Measurements from ENCODE around the gene TREH.

The TREH gene

DNA sequence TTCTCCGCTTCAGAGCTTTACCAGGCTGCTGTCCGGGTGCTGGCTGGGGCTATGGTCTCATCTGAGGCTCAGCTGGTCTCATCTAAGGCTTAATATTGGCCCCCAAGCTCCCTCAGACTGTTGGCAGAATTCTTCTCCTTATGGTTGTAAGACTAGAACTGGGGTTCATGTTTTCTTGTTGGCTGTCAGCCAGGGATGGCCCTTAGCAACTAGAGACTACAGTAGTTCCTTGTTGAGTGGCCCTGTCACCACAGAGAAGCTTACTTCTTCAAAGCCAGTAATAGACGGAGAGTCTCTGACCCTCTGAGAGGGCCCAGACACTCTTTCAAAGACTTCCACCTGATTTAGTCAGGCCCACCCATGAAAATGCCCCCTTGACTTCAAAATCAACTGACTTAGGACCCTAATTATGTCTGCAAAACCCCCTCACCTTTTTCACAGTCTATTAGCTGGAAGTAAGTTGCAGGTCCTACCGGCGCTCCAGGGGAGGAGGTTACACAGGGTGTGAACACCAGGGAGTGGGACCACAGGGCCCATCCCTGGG lies 24.2 kb upstream of the TREH start:
- Histone ChIP-seq H3K9me3 (replicated peaks; ENCODE audit: insufficient read depth, low read length) (no peaks in the 10 kb centered on the region), H4K20me1 (ENCODE audit: insufficient read depth, low read length) (no peaks in the 10 kb centered on the region), H3K9ac (ENCODE audit: low read length) (no peak overlapping the region), H3K79me2 (ENCODE audit: low read length) (no peaks in the 10 kb centered on the region), H3K27me3 (replicated peaks; ENCODE audit: insufficient read depth, low read length) (no peaks in the 10 kb centered on the region), H3K4me3 (ENCODE audit: low read length) (no peak overlapping the region), H3K4me1 (ENCODE audit: low read length) (peaks cover 4% of the 10 kb centered on the region; the same call in 1 of the 2 replicates), H3K4me2 (ENCODE audit: low read depth, low read length) (no peak overlapping the region), H3K9me2 (replicated peaks; ENCODE audit: insufficient read depth, low read length) (no peaks in the 10 kb centered on the region), H3K27ac (ENCODE audit: low read length) (no peak overlapping the region), H3F3A (ENCODE audit: insufficient read depth, low read length) (no peaks in the 10 kb centered on the region), H3K36me3 (replicated peaks; ENCODE audit: insufficient read depth, low read length) (no peaks in the 10 kb centered on the region), H2AFZ (ENCODE audit: low read length) (no peak overlapping the region)
- no peak for DNase-seq
- no peak for TF ChIP-seq EZH2phosphoT487 (IDR thresholded peaks at IDR 0.05; ENCODE audit: low read length)
- TF ChIP-seq EZH2 (optimal IDR thresholded peaks at IDR 0.05; ENCODE audit: low read depth, low read length), result no peak
- TF ChIP-seq, protein P1, sequence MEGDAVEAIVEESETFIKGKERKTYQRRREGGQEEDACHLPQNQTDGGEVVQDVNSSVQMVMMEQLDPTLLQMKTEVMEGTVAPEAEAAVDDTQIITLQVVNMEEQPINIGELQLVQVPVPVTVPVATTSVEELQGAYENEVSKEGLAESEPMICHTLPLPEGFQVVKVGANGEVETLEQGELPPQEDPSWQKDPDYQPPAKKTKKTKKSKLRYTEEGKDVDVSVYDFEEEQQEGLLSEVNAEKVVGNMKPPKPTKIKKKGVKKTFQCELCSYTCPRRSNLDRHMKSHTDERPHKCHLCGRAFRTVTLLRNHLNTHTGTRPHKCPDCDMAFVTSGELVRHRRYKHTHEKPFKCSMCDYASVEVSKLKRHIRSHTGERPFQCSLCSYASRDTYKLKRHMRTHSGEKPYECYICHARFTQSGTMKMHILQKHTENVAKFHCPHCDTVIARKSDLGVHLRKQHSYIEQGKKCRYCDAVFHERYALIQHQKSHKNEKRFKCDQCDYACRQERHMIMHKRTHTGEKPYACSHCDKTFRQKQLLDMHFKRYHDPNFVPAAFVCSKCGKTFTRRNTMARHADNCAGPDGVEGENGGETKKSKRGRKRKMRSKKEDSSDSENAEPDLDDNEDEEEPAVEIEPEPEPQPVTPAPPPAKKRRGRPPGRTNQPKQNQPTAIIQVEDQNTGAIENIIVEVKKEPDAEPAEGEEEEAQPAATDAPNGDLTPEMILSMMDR (IDR thresholded peaks at IDR 0.05; ENCODE audit: low read length), result no peak

DNA sequence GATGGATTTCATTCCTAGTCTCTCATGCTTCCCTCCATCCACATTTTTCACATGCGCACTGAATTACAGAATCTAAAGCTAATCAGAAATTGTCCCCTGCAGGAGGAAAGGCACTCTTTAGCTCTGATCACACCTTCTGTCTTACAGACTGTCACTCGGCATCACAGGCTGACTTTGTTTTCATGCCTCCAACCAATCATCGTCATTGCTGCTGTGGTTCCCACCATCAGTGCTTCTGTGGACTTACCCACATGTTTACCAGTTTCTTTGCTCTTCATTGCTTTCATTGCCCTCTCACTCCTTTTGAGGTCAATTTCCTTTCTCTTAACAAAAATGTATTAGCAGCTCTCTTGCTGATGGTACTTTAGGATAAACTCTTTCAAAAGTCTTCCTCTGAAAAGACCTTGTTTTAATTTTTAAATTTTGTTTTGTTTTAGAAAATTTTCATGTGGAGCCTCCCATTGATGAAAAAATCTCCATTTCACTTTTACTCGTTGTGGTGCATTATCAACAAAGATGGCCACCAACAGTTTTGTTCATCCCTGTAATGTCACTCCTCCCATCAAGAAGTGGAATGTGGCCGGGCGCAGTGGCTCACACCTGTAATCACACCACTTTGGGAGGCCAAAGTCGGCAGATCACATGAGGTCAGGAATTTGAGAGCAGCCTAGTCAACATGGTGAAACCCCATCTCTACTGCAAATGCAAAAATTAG lies 20.2 kb upstream of the TREH start:
- H4K20me1 ChIP-seq (ENCODE audit: insufficient read depth, low read length), result no peaks in the 10 kb centered on the region
- no peak overlapping the region for H3K4me3 ChIP-seq (ENCODE audit: low read length)
- no peak for DNase-seq
- TF ChIP-seq EZH2phosphoT487 (IDR thresholded peaks at IDR 0.05; ENCODE audit: low read length) (no peak), EZH2 (optimal IDR thresholded peaks at IDR 0.05; ENCODE audit: low read depth, low read length) (no peak)
- TF ChIP-seq, protein P1 (IDR thresholded peaks at IDR 0.05; ENCODE audit: low read length), result no peak
- H3K4me1 ChIP-seq (ENCODE audit: low read length), result peaks cover 30% of the 10 kb centered on the region
- H3K9ac ChIP-seq (ENCODE audit: low read length), result no peak overlapping the region
- no peaks in the 10 kb centered on the region for H3K9me3 ChIP-seq (replicated peaks; ENCODE audit: insufficient read depth, low read length)
- no peaks in the 10 kb centered on the region for H3K36me3 ChIP-seq (replicated peaks; ENCODE audit: insufficient read depth, low read length)
- H3F3A ChIP-seq (ENCODE audit: insufficient read depth, low read length), result peaks cover 24% of the 10 kb centered on the region
- no peaks in the 10 kb centered on the region for H3K27me3 ChIP-seq (replicated peaks; ENCODE audit: insufficient read depth, low read length)
- H3K79me2 ChIP-seq (ENCODE audit: low read length), result no peaks in the 10 kb centered on the region
- H3K27ac ChIP-seq (ENCODE audit: low read length), result no peak overlapping the region
- H2AFZ ChIP-seq (ENCODE audit: low read length), result no peak overlapping the region
- H3K4me2 ChIP-seq (ENCODE audit: low read depth, low read length), result no peak overlapping the region
- no peaks in the 10 kb centered on the region for H3K9me2 ChIP-seq (replicated peaks; ENCODE audit: insufficient read depth, low read length)

DNA sequence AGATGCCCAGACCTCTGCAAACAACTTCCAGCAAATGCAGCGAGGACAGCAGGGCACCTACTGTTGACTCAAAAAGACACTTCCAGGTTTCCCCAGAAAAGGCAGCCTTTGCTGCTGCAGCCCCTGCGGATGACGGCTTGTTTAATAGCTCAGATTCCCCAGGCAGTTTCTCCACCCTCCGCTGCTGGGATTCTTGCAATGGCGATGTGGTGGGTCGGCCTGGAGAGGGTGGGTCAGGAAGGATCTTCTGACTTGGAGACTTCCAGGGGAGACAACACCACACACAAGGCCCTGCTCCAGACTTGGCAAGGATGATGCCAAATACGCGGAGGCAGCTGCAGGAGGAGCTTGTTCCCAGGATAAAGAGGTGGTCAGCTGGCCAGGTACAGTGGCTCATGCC lies 17.9 kb upstream of the TREH start:
- H3F3A ChIP-seq (ENCODE audit: insufficient read depth, low read length), result peaks cover 45% of the 10 kb centered on the region
- TF ChIP-seq, protein P1 (IDR thresholded peaks at IDR 0.05; ENCODE audit: low read length), result no peak
- TF ChIP-seq EZH2 (optimal IDR thresholded peaks at IDR 0.05; ENCODE audit: low read depth, low read length) (no peak), EZH2phosphoT487 (IDR thresholded peaks at IDR 0.05; ENCODE audit: low read length) (no peak)
- no peak overlapping the region for H3K4me3 ChIP-seq (ENCODE audit: low read length)
- H3K27me3 ChIP-seq (replicated peaks; ENCODE audit: insufficient read depth, low read length), result no peaks in the 10 kb centered on the region
- no peak for DNase-seq
- peaks cover 51% of the 10 kb centered on the region for H3K4me1 ChIP-seq (ENCODE audit: low read length)
- H3K36me3 ChIP-seq (replicated peaks; ENCODE audit: insufficient read depth, low read length), result no peaks in the 10 kb centered on the region
- H3K9me3 ChIP-seq (replicated peaks; ENCODE audit: insufficient read depth, low read length), result no peaks in the 10 kb centered on the region
- H2AFZ ChIP-seq (ENCODE audit: low read length), result no peak overlapping the region
- peak overlapping the region; percentile 85; the same call in 1 of the 2 replicates for H3K27ac ChIP-seq (ENCODE audit: low read length)
- H3K79me2 ChIP-seq (ENCODE audit: low read length), result no peaks in the 10 kb centered on the region
- no peak overlapping the region; the same call in 1 of the 2 replicates for H3K4me2 ChIP-seq (ENCODE audit: low read depth, low read length)
- H4K20me1 ChIP-seq (ENCODE audit: insufficient read depth, low read length), result no peaks in the 10 kb centered on the region
- H3K9ac ChIP-seq (ENCODE audit: low read length), result no peak overlapping the region
- H3K9me2 ChIP-seq (replicated peaks; ENCODE audit: insufficient read depth, low read length), result no peaks in the 10 kb centered on the region
